ENCODE results near the gene RAVER2. TPM values are rescaled to one million over a fixed set of nuclear protein-coding genes. Genes with fewer than 3 reads are reported as not detected.

RAVER2 gene
- total RNA-seq, 1 experiment from 2014 or later = 12.8 TPM

DNA sequence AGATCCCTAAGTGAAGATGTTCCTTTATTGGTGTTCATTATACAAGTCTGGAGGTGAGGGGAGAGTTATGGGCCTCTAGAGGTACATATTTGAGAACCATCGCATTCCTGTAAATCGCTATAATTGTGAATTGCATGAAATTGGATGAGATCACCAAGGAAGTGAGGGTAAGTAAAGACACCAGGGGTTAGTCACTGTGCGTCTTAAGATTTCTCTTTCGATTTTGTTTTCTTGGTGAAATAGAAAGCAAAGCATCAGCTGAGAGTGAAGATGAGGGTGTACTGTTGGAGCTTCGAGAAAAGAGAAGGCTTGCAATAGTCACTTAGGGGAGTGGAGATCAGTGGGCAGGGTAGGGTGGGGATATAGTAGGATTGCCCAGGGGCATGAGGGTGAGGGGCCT, 82.1 kb downstream of the RAVER2 start:
- Mint-ChIP-seq H3K36me3 (ENCODE audit: insufficient read depth, unreplicated experiment) (peaks cover 5% of the 10 kb centered on the region), H3K4me1 (ENCODE audit: low read depth, unreplicated experiment) (no peaks in the 10 kb centered on the region), H3K9me3 (ENCODE audit: low read depth, unreplicated experiment) (no peaks in the 10 kb centered on the region), H3K27me3 (ENCODE audit: unreplicated experiment) (no peaks in the 10 kb centered on the region), H3K27ac (ENCODE audit: unreplicated experiment) (no peak overlapping the region), H3K4me3 (ENCODE audit: low read depth, unreplicated experiment) (no peak overlapping the region)
- CTCF ChIA-PET = no interaction called here
- no TSS peak for BruUV-seq (replicated peaks)
- intact Hi-C loops (cut with micrococcal nuclease; ENCODE audit: unreplicated experiment) = loop anchor here (10.0 kb wide), 1 partner anchor 272 kb away; no protein-coding TSS in a partner anchor
- no peak for DNase-seq
- TF ChIP-seq, protein P1, sequence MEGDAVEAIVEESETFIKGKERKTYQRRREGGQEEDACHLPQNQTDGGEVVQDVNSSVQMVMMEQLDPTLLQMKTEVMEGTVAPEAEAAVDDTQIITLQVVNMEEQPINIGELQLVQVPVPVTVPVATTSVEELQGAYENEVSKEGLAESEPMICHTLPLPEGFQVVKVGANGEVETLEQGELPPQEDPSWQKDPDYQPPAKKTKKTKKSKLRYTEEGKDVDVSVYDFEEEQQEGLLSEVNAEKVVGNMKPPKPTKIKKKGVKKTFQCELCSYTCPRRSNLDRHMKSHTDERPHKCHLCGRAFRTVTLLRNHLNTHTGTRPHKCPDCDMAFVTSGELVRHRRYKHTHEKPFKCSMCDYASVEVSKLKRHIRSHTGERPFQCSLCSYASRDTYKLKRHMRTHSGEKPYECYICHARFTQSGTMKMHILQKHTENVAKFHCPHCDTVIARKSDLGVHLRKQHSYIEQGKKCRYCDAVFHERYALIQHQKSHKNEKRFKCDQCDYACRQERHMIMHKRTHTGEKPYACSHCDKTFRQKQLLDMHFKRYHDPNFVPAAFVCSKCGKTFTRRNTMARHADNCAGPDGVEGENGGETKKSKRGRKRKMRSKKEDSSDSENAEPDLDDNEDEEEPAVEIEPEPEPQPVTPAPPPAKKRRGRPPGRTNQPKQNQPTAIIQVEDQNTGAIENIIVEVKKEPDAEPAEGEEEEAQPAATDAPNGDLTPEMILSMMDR (IDR thresholded peaks at IDR 0.05; ENCODE audit: unreplicated experiment) = no peak

DNA sequence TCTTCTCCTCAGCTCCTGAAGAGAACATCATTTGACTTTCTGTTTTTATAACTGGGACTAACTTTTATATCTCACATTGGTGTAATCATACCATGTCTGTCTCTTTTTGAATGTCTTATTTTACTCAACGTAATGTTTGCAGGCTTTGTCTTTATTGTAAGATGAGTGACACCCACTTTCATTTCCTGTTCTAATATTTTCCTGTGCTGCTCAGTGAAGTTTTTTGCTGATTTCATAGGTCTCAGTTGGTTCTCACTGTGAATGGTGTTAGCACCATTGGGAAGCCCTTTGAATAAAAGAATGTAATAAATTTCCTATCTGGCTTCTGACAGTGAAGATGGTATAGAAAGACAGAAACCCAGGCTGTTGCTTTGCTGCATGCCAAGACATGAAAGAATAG, 84.0 kb downstream of the RAVER2 start:
- intact Hi-C loops (cut with micrococcal nuclease; ENCODE audit: unreplicated experiment) = loop anchor here (10.0 kb wide), 1 partner anchor 274 kb away; no protein-coding TSS in a partner anchor
- Mint-ChIP-seq H3K4me3 (ENCODE audit: low read depth, unreplicated experiment) (no peak overlapping the region), H3K4me1 (ENCODE audit: low read depth, unreplicated experiment) (no peaks in the 10 kb centered on the region), H3K9me3 (ENCODE audit: low read depth, unreplicated experiment) (no peaks in the 10 kb centered on the region), H3K27me3 (ENCODE audit: unreplicated experiment) (no peaks in the 10 kb centered on the region), H3K27ac (ENCODE audit: unreplicated experiment) (no peak overlapping the region), H3K36me3 (ENCODE audit: insufficient read depth, unreplicated experiment) (peaks cover 13% of the 10 kb centered on the region)
- CTCF ChIA-PET = no interaction called here
- no TSS peak for BruUV-seq (replicated peaks)
- TF ChIP-seq, protein P1 (IDR thresholded peaks at IDR 0.05; ENCODE audit: unreplicated experiment) = no peak
- no peak for DNase-seq

DNA sequence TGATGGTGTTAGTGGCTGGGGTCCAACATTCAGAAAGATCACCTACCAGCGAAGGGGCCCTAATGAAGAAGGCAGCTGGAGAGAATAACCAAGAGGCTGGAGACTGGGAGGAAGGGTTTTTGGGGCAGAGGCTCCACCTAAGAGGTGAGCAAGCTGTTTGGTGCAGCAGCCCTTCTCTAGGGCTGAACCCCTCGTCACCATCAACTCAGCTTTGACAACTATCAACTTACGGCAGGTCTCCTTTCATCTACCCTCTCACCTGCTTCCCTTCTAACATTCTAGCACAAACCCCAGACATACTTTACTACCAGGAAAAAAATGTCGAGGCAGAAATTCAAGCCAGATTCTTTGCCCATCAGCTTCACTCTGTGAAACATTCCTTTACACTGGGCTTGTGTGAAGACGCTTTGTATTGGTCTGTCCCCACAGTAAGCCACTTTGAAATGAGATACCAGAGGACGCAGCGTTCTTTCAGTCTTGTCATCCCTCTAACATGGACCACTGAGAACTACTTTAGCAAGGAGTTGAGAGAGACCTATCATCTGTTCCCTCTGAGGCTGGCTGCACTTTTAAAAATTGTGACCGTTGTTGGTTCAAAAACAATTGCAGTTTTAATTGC, 84.6 kb downstream of the RAVER2 start:
- intact Hi-C loops (cut with micrococcal nuclease; ENCODE audit: unreplicated experiment) = loop anchor here (10.0 kb wide), 1 partner anchor 275 kb away; no protein-coding TSS in a partner anchor
- no peak for DNase-seq
- H3K27ac Mint-ChIP-seq (ENCODE audit: unreplicated experiment) = no peak overlapping the region
- H3K4me3 Mint-ChIP-seq (ENCODE audit: low read depth, unreplicated experiment) = no peak overlapping the region
- CTCF ChIA-PET = interaction anchor here (0.6 kb wide), 1 partner anchor 140 kb away, joined by 8 read pairs; no protein-coding TSS in a partner anchor
- H3K36me3 Mint-ChIP-seq (ENCODE audit: insufficient read depth, unreplicated experiment) = peaks cover 16% of the 10 kb centered on the region
- H3K27me3 Mint-ChIP-seq (ENCODE audit: unreplicated experiment) = no peaks in the 10 kb centered on the region
- H3K4me1 Mint-ChIP-seq (ENCODE audit: low read depth, unreplicated experiment) = no peaks in the 10 kb centered on the region
- BruUV-seq (replicated peaks) = no TSS peak
- H3K9me3 Mint-ChIP-seq (ENCODE audit: low read depth, unreplicated experiment) = no peaks in the 10 kb centered on the region
- TF ChIP-seq, protein P1 (IDR thresholded peaks at IDR 0.05; ENCODE audit: unreplicated experiment) = no peak

DNA sequence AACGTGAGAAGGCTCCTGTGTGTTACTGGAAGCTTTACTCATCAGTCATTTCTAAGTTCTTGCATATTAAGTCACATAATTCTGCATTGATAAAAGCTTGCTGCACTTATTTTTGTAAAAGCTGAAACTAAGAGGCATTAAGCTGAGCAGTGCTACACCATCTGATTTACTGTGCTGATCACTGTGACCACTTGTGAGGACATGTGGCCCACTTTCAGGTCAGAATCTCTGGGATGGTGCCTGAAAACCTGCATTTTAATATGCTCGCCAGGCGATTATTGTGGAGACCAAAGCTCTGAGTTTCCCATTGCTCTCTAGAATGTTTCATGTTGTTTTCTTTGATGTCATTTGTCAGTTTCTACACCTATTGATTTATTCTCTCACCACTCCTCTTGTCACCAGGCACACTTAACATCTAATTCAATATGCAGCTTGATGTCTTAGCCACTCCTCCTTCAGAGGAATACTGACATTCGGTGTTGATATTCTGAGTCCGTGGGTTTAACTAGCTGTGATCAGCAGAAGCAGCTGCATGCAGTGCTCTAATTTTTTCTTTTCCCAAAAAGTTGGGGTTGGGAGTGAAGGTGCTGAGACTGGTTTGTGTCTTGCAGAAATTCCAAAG, 85.3 kb downstream of the RAVER2 start:
- no TSS peak for BruUV-seq (replicated peaks)
- DNase-seq = no peak
- no peaks in the 10 kb centered on the region for H3K9me3 Mint-ChIP-seq (ENCODE audit: low read depth, unreplicated experiment)
- H3K4me1 Mint-ChIP-seq (ENCODE audit: low read depth, unreplicated experiment) = no peaks in the 10 kb centered on the region
- H3K36me3 Mint-ChIP-seq (ENCODE audit: insufficient read depth, unreplicated experiment) = peaks cover 17% of the 10 kb centered on the region
- no peak overlapping the region for H3K27ac Mint-ChIP-seq (ENCODE audit: unreplicated experiment)
- no peaks in the 10 kb centered on the region for H3K27me3 Mint-ChIP-seq (ENCODE audit: unreplicated experiment)
- intact Hi-C loops (cut with micrococcal nuclease; ENCODE audit: unreplicated experiment) = no loop called here
- no peak overlapping the region for H3K4me3 Mint-ChIP-seq (ENCODE audit: low read depth, unreplicated experiment)
- TF ChIP-seq, protein P1 (IDR thresholded peaks at IDR 0.05; ENCODE audit: unreplicated experiment) = no peak
- CTCF ChIA-PET = interaction anchor here (0.6 kb wide), 1 partner anchor 139 kb away, joined by 8 read pairs; no protein-coding TSS in a partner anchor

Data from Calu3 (cell line).